ENCODE results near the gene RIPOR2. TPM values are rescaled to one million over a fixed set of nuclear protein-coding genes. Genes with fewer than 3 reads are reported as not detected.

The RIPOR2 gene
- total and polyA plus RNA-seq, 7 donors: 1.6 to 29.7 (median 6.1) TPM

DNA sequence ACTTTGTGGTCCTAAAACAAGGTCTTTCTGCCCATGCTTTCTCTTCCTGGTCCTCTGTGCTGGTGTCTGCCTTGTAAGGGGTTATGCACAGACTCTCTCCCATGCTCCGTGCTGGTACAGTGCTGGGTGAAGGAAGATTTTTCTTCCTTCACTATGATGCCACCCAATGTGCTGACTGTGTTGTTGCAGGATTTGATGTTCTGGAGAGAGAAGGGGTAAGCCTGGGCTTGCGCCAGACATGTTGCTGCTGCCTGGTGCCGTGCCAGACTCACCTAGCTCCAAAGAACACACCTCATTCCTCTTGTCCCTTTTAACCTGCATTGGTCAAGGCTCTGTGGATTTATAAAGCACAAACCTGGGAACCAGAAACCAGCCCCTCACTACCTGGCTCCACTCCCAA is 108.6 kb downstream of the RIPOR2 start:
- H3K9me3 ChIP-seq: no peaks in the 10 kb centered on the region
- intact Hi-C loops (cut with DNase I): no loop called here
- peaks cover 0 to 19% (median 2%) of the 10 kb centered on the region in 4 donors for H3K36me3 ChIP-seq
- 69 to 75% methylated on average over 3 of the region's 3 CpGs for WGBS, 2 donors
- no peak overlapping the region for H3K27ac ChIP-seq
- H3K4me3 ChIP-seq: no peak overlapping the region
- TF ChIP-seq EP300 (IDR thresholded peaks at IDR 0.05): no peak
- no peak for TF ChIP-seq POLR2A (IDR thresholded peaks at IDR 0.05)
- no peak for TF ChIP-seq POLR2AphosphoS5 (IDR thresholded peaks at IDR 0.05)
- no peak for TF ChIP-seq CTCF (IDR thresholded peaks at IDR 0.05)
- no peaks in the 10 kb centered on the region for H3K27me3 ChIP-seq
- DNase-seq: no peak
- no peaks in the 10 kb centered on the region for H3K4me1 ChIP-seq

- Histone ChIP-seq H3K27me3 (no peaks in the 10 kb centered on the region), H3K4me3 (no peak overlapping the region), H3K27ac (no peak overlapping the region), H3K9me3 (no peaks in the 10 kb centered on the region), H3K36me3 (peaks cover 0 to 19% (median 2%) of the 10 kb centered on the region in 4 donors), H3K4me1 (no peaks in the 10 kb centered on the region)
- WGBS, 2 donors: 70 to 79% methylated on average over 2 of the region's 2 CpGs
- no peak for DNase-seq
- TF ChIP-seq CTCF (IDR thresholded peaks at IDR 0.05): no peak
- no peak for TF ChIP-seq POLR2AphosphoS5 (IDR thresholded peaks at IDR 0.05)
- no peak for TF ChIP-seq EP300 (IDR thresholded peaks at IDR 0.05)
- TF ChIP-seq POLR2A (IDR thresholded peaks at IDR 0.05): no peak
- intact Hi-C loops (cut with DNase I): no loop called here
These were observed 110.6 kb downstream of the RIPOR2 start for GRCh38 chr6:24825130-24825630.

GRCh38 chr6:24824142-24824938 is 111.4 kb downstream of the RIPOR2 start:
- 75 to 90% methylated on average over 6 of the region's 6 CpGs for WGBS, 2 donors
- H3K27me3 ChIP-seq: no peaks in the 10 kb centered on the region
- no peak overlapping the region for H3K4me3 ChIP-seq
- H3K36me3 ChIP-seq: peaks cover 0 to 19% (median 2%) of the 10 kb centered on the region in 4 donors
- no peak for DNase-seq
- H3K4me1 ChIP-seq: no peaks in the 10 kb centered on the region
- TF ChIP-seq EP300 (IDR thresholded peaks at IDR 0.05) (no peak), POLR2AphosphoS5 (IDR thresholded peaks at IDR 0.05) (no peak), POLR2A (IDR thresholded peaks at IDR 0.05) (no peak), CTCF (IDR thresholded peaks at IDR 0.05) (no peak)
- H3K9me3 ChIP-seq: no peaks in the 10 kb centered on the region
- no peak overlapping the region for H3K27ac ChIP-seq
- intact Hi-C loops (cut with DNase I): no loop called here

GRCh38 chr6:24823185-24823584 is 112.6 kb downstream of the RIPOR2 start:
- intact Hi-C loops (cut with DNase I): no loop called here
- H3K27ac ChIP-seq: no peak overlapping the region
- no peak for DNase-seq
- 89 to 91% methylated on average over 2 of the region's 2 CpGs for WGBS, 2 donors
- TF ChIP-seq CTCF (IDR thresholded peaks at IDR 0.05) (no peak), POLR2A (IDR thresholded peaks at IDR 0.05) (no peak), POLR2AphosphoS5 (IDR thresholded peaks at IDR 0.05) (no peak), EP300 (IDR thresholded peaks at IDR 0.05) (no peak)
- no peaks in the 10 kb centered on the region for H3K9me3 ChIP-seq
- peaks cover 0 to 19% (median 2%) of the 10 kb centered on the region in 4 donors for H3K36me3 ChIP-seq
- H3K4me3 ChIP-seq: no peak overlapping the region
- H3K4me1 ChIP-seq: no peaks in the 10 kb centered on the region
- no peaks in the 10 kb centered on the region for H3K27me3 ChIP-seq
